K562 (cell line): ENCODE data around the gene BCO2. TPM values are rescaled to one million over a fixed set of nuclear protein-coding genes. Genes with fewer than 3 reads are reported as not detected.

Experiments
- ARID2 ChIP-seq: fragments of 450-650 bp; IDR thresholded peaks from 2 replicates; pipeline ENCODE4 v1.6.1; 2017; ENCODE audit warnings: antibody characterized with exemption, mild to moderate bottlenecking
- ARID3B ChIP-seq: fragments of 250-450 bp; sonication (Bioruptor Pico); IDR thresholded peaks from 2 replicates; pipeline ENCODE4 v1.4.0; 2020; ENCODE audit warnings: borderline replicate concordance
- CEBPZ ChIP-seq: fragments of 150-350 bp; IDR thresholded peaks from 2 replicates; pipeline ENCODE4 v1.6.1; 2014; ENCODE audit warnings: low read depth, mild to moderate bottlenecking, low read length, borderline replicate concordance
- CGGBP1 ChIP-seq: fragments of 250-450 bp; sonication (Bioruptor Pico); IDR thresholded peaks from 2 replicates; pipeline ENCODE4 v1.9.0; 2021; ENCODE audit warnings: mild to moderate bottlenecking
- DIDO1 ChIP-seq: fragments of 450-650 bp; IDR thresholded peaks from 2 replicates; pipeline ENCODE4 v1.6.1; 2016; ENCODE audit warnings: low read depth, missing biosample characterization, missing genetic modification characterization
- GTF3C2 ChIP-seq: IDR thresholded peaks from 3 replicates; pipeline ENCODE4 v1.6.1; 2011; ENCODE audit warnings: borderline replicate concordance, mild to moderate bottlenecking, moderate library complexity; ENCODE audit not compliant: insufficient read length; ENCODE audit errors: extremely low read depth
- HDGF ChIP-seq: fragments of 450-650 bp; IDR thresholded peaks from 2 replicates; pipeline ENCODE4 v1.6.1; 2016
- NFRKB ChIP-seq: fragments of 450-650 bp; IDR thresholded peaks from 2 replicates; pipeline ENCODE4 v1.6.1; 2016; ENCODE audit warnings: low read depth
- SFPQ ChIP-seq: fragments of 200-400 bp; formaldehyde crosslinking; IDR thresholded peaks from 2 replicates; pipeline ENCODE4 v1.6.1; 2017; ENCODE audit warnings: mild to moderate bottlenecking, low read depth, low read length, moderate library complexity
- SMAD4 ChIP-seq: fragments of 250-450 bp; sonication (Bioruptor Pico); conservative IDR thresholded peaks from 2 replicates; pipeline ENCODE4 v1.8.0; 2021; ENCODE audit warnings: inconsistent platforms, mild to moderate bottlenecking, moderate library complexity
- ZNF12 ChIP-seq: sonication (generic); formaldehyde crosslinking; IDR thresholded peaks from 2 replicates; pipeline ENCODE4 v1.4.0; 2020; ENCODE audit warnings: mild to moderate bottlenecking, missing genetic modification reagents
- ZNF699 ChIP-seq: fragments of 250-450 bp; sonication (Bioruptor Pico); IDR thresholded peaks from 2 replicates; pipeline ENCODE4 v1.8.0; 2021; ENCODE audit warnings: mild to moderate bottlenecking, moderate library complexity; ENCODE audit not compliant: insufficient replicate concordance
- polyA plus RNA-seq, 8 experiments: library from polyadenylated mRNA; depleted of rRNA in 4 of 8; stranded (reverse) in 5 of 8; unstranded in 3 of 8; fragments of >200 nt; fragmentation: Nextera tagmentation in 2 of 8; fragmentation: Illumina TruSeq in 1 of 8; extraction: Ambion mirVana in 2 of 8; extraction: Trizol in 1 of 8; gene quantifications; 2 replicates each; pipeline versions ENCODE4 v1.2.1 to v1.2.3, GENCODE V29; 2011 to 2014; ENCODE audit warnings: inconsistent platforms in 1 of 8, missing spikeins in 1 of 8
- total RNA-seq, 7 experiments: library from RNA; depleted of rRNA in 6 of 7; stranded (reverse); fragments of >200 nt in 6 of 7; fragmentation: Illumina TruSeq in 2 of 7; extraction: Trizol in 2 of 7; gene quantifications; 2 replicates each; pipeline versions ENCODE4 v1.2.1 to v1.2.3, GENCODE V29; 2011 to 2021; ENCODE audit warnings: low replicate concordance in 1 of 7

BCO2 gene
- total and polyA plus RNA-seq, 9 of the 15 experiments (the other 6 are each of a cell fraction or from before 2014, with no cell fraction given): 0.21 to 1.0 (median 0.47) TPM; not detected in 1

GRCh38 chr11:112176077-112176476 is 765 bp downstream of the BCO2 start (continued):
- no peak for TF ChIP-seq ARID3B
- no peak for TF ChIP-seq DIDO1 (tag)
- no peak for TF ChIP-seq GTF3C2
- no peak for TF ChIP-seq ZNF699 (CRISPR knock-in tag)
- TF ChIP-seq SFPQ: no peak
- TF ChIP-seq CEBPZ: no peak
- TF ChIP-seq ARID2: no peak
- TF ChIP-seq HDGF: no peak
- no peak for TF ChIP-seq NFRKB
- no peak for TF ChIP-seq CGGBP1 (CRISPR knock-in tag)
- no peak for TF ChIP-seq ZNF12 (CRISPR knock-in tag)
- no peak for TF ChIP-seq SMAD4 (CRISPR knock-in tag)
